EL (cell line): Measurements from ENCODE around the gene ACTN1.
A peak's percentile ranks its signal among the peaks of the same experiment; 100 is the strongest.

Experiments
- DNase-seq: peaks from one replicate; pipeline ENCODE4 v3.0.0-alpha.2; 2016

ACTN1 gene

DNA sequence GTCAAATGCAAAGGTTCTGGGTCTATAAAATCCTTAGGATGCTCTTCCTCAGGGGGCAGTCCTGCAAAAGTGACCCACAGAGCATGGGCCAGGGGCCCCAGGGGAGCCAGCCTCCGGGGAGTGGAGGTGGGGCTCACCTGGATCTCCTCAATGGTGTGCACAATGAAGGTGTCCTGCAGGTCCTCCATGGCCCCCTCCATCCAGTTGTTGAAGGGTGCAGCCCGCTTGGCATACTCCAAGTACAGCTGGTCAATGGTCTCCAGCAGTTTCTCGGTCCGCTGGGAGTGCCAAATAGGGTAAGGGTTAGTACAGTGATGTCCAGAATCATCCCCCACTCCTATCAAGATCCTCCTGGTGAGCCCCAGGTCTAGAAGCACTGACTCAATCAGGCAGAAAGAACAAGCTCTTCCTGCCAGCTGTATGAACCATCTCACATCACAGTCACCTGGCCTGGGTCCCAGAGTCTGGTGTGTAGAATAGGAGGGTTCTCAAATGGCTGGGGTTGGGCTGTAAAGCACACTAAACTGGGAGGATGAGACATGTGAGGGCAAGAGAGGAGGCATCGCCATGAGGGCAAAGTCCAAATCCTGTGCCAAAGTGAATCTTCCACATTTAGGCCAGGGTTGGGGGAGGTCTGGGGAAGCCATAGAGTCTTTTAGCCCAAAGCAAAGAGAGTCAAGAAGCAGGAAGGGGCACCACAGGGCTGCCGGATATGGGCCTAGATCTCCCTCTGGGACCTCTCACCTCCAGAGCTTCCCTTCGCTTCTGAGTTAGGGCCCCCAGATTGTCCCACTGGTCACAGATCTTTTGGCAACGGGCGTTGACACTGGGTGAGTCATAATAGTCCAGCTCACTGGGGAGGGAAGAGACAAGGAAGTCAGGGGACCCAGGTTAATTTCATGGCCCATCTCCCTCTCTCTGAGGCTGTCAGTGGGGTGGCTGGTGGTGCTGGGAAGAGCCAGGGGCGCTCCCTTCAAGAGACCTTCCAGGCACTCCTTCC lies 94.8 kb downstream of the ACTN1 start:
- DNase-seq = peak; percentile 77

DNA sequence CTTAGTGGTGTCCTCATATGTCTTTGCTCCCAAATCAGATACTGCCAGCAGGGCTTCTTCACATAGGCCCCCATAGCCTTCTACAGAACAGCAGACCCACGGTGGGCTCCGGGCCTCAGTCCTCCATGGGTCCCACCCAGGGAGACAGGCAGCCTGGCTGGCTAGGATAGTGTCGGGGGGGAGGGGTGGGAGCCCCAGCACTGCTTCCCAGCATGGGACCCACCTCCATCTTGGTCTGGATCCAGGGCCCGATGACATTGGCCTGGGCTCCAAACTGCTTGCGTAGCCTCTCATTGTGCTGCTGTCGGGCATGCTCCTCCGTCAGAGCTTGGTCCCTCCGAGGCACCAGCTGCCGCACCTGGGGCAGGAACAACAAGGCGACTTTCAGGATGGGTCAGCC lies 96.9 kb downstream of the ACTN1 start:
- DNase-seq = no peak

DNA sequence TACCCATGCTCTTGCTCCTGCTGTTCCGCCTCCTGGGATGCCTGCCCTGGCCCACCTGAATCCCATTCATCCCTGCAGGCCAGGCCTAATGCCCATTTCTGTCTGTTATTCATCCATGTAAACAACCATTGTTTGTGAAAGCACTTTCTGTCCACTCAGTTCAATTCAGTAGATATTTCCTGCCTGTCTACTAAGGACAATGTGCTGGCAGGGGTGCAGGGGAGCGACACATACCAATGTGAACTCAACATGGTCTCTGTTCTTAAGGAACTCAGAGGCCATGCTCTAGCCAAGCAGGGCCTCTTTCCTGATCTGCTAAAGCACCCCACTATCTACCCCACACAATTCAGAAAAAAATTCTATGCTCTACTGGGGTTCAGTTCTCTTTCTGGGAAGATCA lies 97.7 kb downstream of the ACTN1 start:
- DNase-seq = no peak

DNA sequence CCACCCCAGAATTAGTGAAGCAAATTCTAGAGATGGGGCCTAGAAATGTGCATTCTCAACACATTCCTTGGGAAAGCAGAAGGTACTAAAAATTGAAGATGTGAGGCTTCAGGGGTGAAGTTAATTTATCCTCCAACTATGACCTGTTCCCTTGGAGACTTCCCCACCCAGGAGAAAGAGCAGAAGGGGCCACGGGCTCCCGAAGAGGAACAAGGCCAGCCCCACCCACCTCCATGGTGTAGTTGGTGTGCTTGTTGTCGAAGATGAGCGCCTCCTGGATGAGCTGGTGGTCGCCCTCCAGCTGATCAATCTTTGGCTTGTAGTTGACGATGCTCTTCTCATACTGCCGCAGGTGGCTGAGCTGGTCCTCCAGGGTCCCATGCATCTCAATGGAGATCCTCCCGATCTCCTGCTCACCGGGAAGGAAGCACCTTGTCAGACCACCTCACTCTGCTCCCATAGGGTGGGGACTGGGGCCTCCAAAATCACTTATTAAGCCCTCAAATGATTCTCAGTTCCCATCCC lies 98.5 kb downstream of the ACTN1 start:
- no peak for DNase-seq

DNA sequence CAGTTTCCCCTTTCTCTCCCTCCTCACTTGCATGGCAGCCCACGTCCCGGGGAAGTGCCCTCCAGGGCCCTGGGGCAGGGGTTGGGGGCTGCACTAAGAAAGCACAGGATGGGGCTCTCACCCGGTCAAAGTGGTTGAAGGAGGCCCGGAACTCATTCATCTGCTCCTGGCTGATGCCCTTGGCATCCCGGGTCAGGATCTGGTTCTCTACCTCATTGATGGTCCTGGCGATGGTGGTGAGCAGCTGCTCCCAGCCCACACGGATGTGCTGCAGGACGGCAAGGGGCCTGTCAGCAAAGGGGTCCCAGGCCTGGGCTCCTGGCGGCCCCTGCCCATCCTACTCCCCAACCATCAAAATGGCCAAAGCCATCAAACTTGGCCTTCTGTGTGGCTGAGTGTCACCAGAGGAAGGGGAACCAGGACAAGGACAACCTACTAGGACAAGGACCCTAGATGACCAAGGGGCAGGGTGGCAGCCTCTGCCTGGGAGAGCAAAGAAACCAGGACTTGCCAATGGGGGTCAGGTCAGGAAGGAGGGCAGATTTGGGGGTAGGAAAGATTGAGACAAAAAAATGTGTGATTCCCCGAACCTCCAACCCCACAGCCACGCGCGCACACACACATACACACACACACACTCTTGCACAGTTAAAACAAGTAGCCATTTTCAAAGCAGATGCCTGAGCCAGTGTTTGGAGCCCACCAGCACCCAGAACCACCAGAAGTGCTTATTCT lies 99.1 kb downstream of the ACTN1 start:
- DNase-seq = no peak

DNA sequence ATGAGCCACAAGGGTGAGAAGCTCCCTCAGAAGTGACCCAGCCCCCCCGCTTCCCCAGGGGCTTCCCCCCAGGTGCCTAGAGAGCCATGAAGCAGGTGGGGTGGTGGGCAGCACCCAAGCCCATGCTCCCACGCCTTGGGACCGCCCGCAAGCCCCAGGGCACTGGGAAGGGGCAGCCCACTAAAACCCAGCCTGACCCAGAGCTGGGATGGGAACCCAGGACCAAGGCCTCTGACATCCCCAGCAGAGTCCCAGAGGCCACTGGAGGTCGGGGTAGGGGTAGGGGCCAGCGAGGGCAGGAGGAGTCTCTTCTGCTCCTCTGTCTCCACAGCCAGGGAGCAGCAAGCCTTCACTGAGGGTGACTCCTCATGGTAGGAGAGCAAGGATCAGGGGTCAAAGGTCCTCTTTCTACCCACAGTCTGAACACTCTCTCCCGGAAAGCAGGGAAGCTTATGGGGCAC lies 99.8 kb downstream of the ACTN1 start:
- no peak for DNase-seq

DNA sequence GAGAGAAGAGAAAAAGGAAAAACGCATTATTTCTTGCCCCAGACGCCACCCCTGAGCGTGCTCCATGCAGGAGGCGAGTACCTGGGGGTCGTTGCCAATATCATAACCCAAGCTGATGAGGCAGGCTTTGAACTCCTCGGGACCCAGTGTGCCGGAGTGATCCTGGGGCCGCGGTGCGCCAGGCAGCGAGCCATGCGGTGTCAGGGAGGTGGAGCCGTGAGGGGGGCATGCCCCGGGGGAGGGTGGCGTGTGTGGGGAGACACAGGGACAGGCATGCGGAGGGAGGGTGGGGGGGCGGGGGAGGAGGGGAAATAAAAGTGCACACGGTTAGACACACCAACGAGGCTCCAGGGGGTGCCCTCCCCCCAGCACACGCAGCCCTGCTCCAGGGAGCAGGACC lies 100.2 kb downstream of the ACTN1 start:
- DNase-seq = no peak

DNA sequence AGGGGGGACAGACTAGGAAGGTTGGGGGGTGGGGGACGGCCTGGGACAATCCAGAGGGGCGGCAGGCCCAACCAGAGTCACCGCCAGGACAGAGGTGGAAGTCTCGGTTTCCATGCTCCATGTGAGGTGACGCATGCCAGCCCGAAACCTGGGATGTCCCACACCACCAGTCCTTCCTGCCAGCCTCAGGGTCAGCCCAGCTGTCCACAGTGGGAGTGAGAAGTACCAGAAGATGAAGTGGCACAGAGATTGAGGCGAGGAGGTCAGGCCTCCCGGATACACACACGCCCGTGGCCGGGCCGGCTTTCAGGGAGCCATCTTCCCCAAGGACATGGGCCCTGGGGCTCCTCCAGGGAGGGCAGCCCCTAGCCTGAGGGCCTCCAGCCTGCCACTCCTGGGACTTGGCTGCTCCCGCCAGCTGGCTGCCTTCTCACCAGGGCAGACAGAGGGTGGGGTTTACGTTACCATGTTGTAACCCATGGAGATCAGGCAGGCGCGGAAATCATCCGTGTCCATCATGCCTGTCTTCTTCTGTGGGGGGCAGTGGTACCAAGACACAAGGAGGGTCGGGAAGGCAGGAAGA lies 101.0 kb downstream of the ACTN1 start:
- no peak for DNase-seq

DNA sequence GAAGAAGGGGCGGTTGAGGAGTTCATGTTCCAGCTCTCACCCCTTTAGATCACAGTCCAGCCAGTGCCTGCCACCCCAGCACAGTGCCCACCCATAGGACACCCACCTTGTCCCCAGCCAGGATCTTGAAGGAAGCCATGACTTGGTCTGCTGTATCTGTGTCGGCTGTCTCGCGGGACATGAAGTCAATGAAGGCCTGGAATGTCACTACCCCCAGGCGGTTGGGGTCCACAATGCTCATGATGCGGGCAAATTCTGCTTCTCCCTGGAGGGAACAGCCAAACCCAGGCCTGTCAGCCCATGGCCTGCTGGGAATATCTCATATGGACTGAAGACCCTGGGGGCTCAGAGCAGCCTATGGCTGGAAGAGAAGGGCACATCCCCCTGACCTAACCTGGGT lies 102.1 kb downstream of the ACTN1 start:
- DNase-seq = no peak

DNA sequence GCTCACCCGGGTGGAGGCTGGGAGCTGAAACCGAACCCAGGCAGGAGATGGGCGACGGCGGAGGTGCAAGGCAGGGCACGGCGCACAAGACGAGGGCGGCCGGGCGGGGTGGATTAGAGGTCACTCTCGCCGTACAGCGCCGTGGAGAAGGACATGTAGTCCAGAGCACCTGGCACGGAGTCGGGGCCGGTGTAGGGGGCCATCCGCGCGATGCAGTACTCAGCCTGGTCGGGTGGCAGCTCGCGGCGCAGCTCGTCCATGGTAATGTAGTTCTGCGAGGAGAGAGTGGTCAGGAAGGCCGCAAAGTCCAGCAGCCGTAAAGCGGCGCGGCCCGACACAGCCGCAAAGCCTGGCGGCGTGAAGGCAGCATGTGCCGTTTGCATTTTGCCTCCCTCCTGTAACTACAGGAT lies 104.4 kb downstream of the ACTN1 start:
- no peak for DNase-seq

DNA sequence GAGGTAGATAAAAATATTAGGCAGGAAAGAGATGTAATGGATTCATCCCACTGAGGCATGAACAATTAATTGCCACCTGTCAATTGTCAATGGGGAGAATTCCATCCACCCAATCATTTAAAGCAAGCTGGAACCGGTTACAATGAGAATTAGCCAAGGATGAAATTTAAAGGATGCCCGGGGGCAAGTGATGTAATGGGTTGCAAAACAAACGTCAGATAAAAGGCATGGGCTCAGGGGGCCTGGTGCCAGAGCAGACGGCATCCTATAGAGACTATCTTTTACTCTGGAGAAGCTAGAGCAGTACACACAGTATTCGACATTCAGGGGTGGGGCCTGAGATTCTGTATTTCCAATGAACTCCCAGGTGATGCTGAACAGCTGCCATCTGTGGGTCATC lies 105.7 kb downstream of the ACTN1 start:
- DNase-seq = peak; percentile 51

DNA sequence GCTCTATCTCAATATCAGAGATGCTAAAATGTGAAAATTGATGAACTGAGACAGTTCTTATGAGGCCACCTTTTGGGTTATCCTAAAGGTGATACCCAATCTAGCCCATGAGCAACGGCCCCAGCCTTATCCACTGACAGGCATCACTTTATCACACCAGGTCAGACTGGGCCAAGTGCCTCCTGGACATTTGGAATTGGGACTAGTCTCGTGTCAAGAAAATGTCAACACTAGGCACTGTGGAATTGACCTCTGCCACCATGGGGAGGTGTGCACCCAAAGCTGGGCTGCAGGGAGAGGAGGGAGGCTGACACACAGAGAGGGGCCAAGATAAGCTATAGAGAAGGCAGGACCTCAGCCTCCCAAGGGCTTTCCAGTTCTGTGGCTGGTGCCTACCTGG lies 107.7 kb downstream of the ACTN1 start:
- DNase-seq = no peak

DNA sequence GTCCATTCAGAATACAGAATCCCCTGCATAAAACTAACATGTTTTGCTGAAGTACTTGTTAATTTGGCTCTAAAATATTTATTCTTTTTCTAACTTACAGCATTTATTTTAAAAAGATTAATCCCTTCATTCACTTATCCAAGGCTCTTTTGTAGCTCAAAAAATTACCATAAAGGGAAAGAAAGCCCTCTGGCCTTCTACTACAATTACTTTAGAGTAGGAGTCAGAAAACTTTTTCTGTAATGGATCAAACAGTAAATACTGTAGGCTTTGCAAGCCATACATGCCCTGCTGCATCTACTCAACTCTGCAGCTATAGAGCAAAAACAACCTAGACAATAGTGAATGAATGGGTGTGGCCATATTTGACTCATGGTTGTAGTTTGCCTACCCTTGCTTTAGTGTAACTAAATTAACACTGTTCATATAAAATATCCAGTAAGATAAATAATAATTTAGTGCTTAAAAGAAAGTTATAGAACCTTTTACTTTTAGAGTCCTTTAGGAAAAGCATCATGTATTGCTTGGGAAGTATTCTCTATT lies 112.0 kb downstream of the ACTN1 start:
- no peak for DNase-seq

DNA sequence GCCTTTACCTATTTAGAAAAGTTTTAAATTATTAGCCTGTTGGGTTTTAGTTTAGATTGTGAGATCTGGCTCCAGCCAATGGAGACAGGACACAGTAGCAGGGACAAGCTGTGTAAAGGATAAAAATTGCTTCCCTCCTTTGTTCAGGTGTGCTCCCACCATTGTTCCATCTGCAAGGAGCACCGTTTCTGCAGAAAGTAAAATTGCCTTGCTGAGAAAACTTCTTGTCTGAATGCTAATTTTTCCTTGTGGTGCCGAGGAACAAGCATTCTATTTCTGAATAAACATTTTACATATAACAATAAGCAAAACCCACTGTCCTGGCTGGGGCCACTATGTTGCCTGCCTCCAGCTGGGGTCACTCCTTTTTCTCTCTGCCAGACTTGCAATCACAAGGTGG lies 113.6 kb downstream of the ACTN1 start:
- no peak for DNase-seq

DNA sequence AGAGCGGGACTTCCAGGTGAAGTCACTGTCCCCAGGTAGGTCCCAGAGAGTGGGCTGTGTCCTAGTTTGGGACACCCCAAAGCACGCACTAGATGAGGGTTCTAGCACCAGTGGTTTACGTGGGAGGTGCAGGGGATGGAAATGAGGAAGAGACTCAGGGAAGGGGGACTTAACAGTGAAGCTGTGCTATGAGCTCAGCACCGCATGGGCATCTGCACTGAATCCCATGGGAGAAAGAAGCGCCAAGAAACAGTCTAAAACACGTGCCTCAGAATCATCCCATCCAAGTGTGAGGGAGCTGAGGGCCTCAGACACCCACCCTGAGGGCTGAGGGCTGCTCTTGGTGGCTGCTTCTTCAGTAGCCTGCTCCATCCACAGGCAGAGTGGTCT lies 114.7 kb downstream of the ACTN1 start:
- DNase-seq = no peak

DNA sequence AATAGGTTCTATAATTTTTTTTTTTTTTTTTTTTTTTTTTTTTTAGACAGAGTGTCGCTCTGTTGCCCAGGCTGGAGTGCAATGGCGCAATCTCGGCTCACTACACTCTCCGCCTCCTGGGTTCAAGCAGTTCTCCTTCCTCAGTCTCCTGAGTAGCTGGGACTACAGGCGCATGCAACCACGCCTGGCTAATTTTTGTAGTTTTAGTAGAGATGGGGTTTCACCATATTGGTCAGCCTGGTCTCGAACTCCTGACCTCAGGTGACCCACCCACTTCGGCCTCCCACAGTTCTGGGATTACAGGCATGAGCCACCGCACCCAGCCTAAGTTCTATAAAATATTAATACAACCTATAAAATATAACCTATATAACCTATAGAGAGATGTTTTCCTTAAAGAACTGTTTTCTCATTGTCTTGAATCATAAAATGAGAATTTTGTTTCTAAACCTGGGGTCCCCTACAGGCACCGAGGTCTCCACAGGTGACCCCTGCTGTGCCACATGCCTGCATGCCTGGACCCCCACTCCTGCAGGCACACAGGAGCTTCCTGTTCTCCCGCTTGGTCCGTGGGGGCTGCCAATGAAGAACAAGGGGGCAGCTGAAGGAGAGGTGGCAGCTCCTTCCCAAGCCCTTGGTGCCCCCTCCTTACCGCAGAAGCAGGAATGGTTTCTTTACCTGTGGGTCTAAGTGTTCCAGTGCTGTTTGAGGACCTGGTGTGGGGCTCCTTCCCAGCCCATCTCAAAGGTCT lies 115.3 kb downstream of the ACTN1 start:
- DNase-seq = no peak

DNA sequence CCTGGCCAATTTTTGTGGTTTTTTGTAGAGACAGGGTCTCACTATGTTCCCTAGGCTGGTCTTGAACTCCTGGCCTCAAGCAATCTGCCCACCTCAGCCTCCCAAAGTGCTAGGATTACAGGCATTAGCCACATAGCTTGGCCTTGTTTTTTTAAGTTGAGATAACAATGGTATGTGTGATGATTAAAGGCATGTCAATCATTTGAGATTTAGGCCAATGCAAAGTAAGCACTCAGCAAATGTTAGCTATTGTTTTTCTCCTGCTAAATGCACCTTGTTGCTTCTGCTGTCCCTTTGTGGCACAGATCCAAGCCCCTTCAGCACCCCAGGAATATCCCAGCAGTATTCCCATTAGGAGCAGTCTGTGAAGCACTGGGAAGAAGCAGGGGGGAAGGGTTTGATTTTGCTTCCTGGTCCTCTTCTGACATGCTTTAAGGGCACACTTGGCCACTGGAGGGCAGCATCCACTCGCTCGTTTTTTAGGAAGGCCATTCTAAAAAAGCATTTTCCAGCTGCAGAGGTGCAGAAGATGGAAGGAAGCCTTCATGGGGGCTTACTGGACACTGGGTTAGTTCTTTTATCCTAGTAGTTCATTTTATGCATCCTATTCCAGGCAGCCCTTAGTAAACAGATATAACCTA lies 116.0 kb downstream of the ACTN1 start:
- peak; percentile 86 for DNase-seq

DNA sequence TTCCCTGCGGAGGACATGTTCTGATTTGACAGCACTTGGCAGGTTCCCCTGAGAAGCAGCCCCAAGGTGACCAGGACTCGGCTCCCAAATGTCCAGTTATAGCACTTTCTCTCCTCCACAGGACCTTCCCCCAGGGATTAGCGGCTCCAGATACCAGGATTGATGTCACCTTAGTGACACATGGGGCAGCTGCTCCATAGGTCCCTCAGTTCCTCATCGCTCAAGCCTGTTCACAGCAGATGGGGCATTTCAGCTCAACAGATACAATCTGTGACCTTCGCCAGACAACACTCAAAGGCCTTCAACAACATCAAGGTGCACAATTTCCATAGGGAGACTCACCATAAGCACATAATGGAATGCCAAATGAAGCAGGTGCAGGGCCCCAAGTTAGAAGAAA lies 118.3 kb downstream of the ACTN1 start:
- no peak for DNase-seq

DNA sequence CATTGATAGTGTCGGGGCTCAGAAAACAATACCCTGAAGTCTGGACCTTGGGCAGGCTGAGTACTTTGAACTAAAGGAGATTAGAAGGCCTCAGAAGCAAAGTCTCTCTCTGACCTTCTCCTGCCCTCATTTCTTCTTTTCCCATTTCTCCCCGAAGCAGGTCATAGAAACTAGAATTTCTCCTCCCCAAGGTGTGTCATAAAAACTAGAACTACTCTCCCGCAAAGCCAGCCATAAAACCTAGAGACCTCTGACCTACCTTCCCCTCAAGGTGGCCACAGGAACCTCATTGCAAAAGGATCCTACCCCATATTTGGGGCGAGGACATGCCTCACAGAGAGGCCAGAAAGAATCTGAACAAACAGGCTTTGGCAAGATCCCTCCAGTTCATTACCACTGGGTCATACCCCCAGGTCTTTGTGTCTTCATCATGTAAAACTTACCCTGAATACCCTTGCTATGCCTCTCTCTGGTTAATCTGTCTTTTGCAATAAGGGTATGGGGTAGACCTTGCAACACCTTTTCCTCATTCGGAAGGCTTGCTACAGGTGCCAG lies 121.5 kb downstream of the ACTN1 start:
- DNase-seq = no peak

DNA sequence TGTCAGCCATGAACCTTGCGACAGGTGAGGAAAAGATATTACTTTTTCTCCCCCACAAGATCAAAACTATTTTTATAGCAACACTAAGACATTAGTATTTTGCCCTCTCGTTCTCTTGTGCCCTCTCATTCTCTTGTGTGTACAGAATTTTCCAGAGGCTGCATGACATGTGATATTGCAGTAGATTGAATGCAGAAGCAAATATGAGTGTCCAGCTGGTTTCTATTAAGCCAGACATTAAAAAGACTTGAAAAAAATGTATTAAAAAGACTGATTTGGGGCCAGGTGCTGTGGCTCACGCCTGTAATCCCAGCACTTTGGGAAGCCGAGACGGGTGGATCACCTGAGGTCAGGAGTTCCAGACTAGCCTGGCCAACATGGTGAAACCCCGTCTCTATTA lies 122.5 kb downstream of the ACTN1 start:
- DNase-seq = no peak

DNA sequence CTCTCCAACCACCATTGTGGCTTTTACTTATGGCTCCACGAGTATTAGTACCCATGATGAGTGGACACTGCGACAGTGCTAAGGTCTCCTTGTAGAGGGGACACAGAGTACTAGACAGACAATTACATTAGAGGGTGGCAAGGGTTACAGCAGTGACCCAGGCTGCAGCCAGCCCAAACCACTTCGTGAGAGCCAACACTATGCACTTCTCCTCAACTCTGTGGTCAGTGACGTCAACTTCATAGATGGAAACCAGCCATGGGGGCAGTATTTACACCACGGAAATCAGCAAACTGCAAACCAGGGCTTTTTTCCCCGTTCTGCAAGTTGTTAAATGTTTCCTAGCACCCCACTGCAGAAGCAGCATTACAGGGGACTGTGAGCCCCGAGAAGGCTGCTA lies 124.7 kb downstream of the ACTN1 start:
- DNase-seq = no peak

DNA sequence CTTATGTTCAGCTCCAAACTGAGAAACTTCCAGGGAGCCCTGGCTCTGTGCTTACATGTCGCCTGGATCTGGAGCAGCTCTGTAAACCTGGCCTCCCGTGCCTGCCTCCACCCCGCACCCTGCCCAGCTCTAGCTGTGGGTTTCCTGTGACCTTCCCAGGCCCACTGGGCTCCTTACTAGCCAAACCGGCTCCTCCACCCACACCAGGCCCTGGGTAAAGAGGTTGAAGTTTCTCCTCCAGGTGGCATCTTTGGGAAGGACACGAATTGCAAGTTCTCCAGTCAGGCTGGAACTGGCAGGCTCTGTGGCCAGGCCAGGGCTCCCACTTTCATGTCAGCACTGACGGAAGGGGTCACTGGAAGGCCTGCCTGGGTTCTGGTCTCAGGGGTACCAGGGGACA lies 125.4 kb downstream of the ACTN1 start:
- no peak for DNase-seq
